Endothelial cell of umbilical vein (primary cell): ENCODE data around the gene CNOT4. TPM values are rescaled to one million over a fixed set of nuclear protein-coding genes. Genes with fewer than 3 reads are reported as not detected.

ENCODE experiments used
- BruUV-seq: library from RNA; stranded (reverse); fragments of 400-500 nt; replicated peaks from 2 replicates; lab custom pipeline; 2021; lab: Mats Ljungman, UMichigan
- CTCF ChIA-PET: fragments of 300-600, 350-600 bp; sonication (Branson Sonifier 250); formaldehyde crosslinking; loops from one replicate; lab custom pipeline; 2021; ENCODE audit warnings: antibody characterized with exemption, inconsistent platforms; lab: Charles Lee
- POLR2A ChIA-PET: fragments of 300-600, 350-600 bp; sonication (Branson Sonifier 250); formaldehyde crosslinking; loops from one replicate; lab custom pipeline; 2021; ENCODE audit warnings: antibody characterized with exemption, inconsistent platforms; lab: Charles Lee
- DNase-seq: peaks from one replicate; pipeline ENCODE4 v3.0.0-alpha.2; 2011; ENCODE audit warnings: low read depth, low spot score
- FAIRE-seq: peaks from 2 replicates; lab custom pipeline; 2011; peaks lifted over from hg19 to GRCh38; lab: Jason Lieb, UNC
- H2AFZ ChIP-seq: 2 replicates; pipeline ENCODE4 v1.6.0; 2012; ENCODE audit warnings: low read depth, low read length, control low read depth, inconsistent platforms
- H3K27ac ChIP-seq: 2 replicates; pipeline ENCODE4 v1.5.1; 2011; ENCODE audit warnings: low read depth, mild to moderate bottlenecking, control low read depth, low read length, moderate library complexity; ENCODE audit not compliant: insufficient read depth
- H3K27me3 ChIP-seq, 2 experiments: 2 replicates each; pipeline versions ENCODE4 v1.6.0 to v1.6.1; 2011; ENCODE audit warnings: low read length in 2 of 2, mixed read lengths in 1 of 2; ENCODE audit not compliant: control insufficient read depth in 2 of 2, insufficient read depth in 2 of 2
- H3K36me3 ChIP-seq, 2 experiments: 2 replicates in 1 of 2; 3 replicates in 1 of 2; pipeline ENCODE4 v1.5.1; 2011; ENCODE audit warnings: low read length in 2 of 2, mild to moderate bottlenecking in 1 of 2, moderate library complexity in 1 of 2; ENCODE audit not compliant: control insufficient read depth in 2 of 2, insufficient read depth in 2 of 2; ENCODE audit errors: extremely low read depth in 1 of 2
- H3K4me1 ChIP-seq: 3 replicates; pipeline ENCODE4 v1.5.1; 2011; ENCODE audit warnings: mild to moderate bottlenecking, low read length; ENCODE audit not compliant: control insufficient read depth, insufficient read depth; ENCODE audit errors: extremely low read depth
- H3K4me2 ChIP-seq: 2 replicates; pipeline ENCODE4 v1.6.1; 2011; ENCODE audit warnings: low read length, control low read depth, mixed read lengths; ENCODE audit not compliant: insufficient read depth
- H3K4me3 ChIP-seq, 3 experiments: fragments of 200-600 bp in 1 of 3; sonication (generic), shearing (Covaris generic) in 1 of 3; replicated peaks in 1 of 3; 2 replicates each; pipeline ENCODE4 v1.5.1; 2011 to 2016; ENCODE audit warnings: control low read depth in 3 of 3, low read length in 3 of 3, mild to moderate bottlenecking in 2 of 3, inconsistent platforms in 1 of 3, low read depth in 1 of 3, moderate library complexity in 1 of 3; ENCODE audit not compliant: insufficient read depth in 1 of 3
- H3K79me2 ChIP-seq: 2 replicates; pipeline ENCODE4 v1.6.0; 2012; ENCODE audit warnings: low read length, inconsistent platforms; ENCODE audit not compliant: control insufficient read depth, insufficient read depth
- H3K9ac ChIP-seq: replicated peaks from 2 replicates; pipeline ENCODE3; 2011; ENCODE audit warnings: low read length, control low read depth; ENCODE audit not compliant: insufficient read depth; ENCODE audit errors: extremely low read depth
- H3K9me1 ChIP-seq: replicated peaks from 3 replicates; pipeline ENCODE4 v1.6.0; 2011; ENCODE audit warnings: mild to moderate bottlenecking, low read length; ENCODE audit not compliant: control insufficient read depth, insufficient read depth; ENCODE audit errors: extremely low read depth
- H3K9me3 ChIP-seq: replicated peaks from 2 replicates; pipeline ENCODE4 v1.5.1; 2012; ENCODE audit warnings: low read length, inconsistent platforms; ENCODE audit not compliant: control insufficient read depth, insufficient read depth
- H4K20me1 ChIP-seq: replicated peaks from 2 replicates; pipeline ENCODE3; 2011; ENCODE audit warnings: mild to moderate bottlenecking, low read length; ENCODE audit not compliant: control insufficient read depth, insufficient read depth; ENCODE audit errors: extremely low read depth
- EZH2 ChIP-seq: IDR thresholded peaks from 2 replicates; pipeline ENCODE4 v1.6.1; 2012; ENCODE audit warnings: borderline replicate concordance, low read depth, mild to moderate bottlenecking, moderate library complexity, low read length, inconsistent platforms; ENCODE audit not compliant: severe bottlenecking
- FOS ChIP-seq: IDR thresholded peaks from 2 replicates; pipeline ENCODE4 v1.6.1; 2011; ENCODE audit warnings: mild to moderate bottlenecking, low read length, moderate library complexity, borderline replicate concordance; ENCODE audit not compliant: insufficient read depth
- GATA2 ChIP-seq: IDR thresholded peaks from 2 replicates; pipeline ENCODE4 v1.7.0; 2011; ENCODE audit warnings: low read depth, mild to moderate bottlenecking, moderate library complexity, mixed read lengths, low read length; ENCODE audit not compliant: insufficient read length, insufficient read depth
- JUN ChIP-seq: IDR thresholded peaks from 2 replicates; pipeline ENCODE4 v1.6.1; 2011; ENCODE audit warnings: borderline replicate concordance, low read depth; ENCODE audit not compliant: insufficient read length, insufficient read depth
- MAX ChIP-seq: IDR thresholded peaks from 2 replicates; pipeline ENCODE4 v1.6.1; 2011; ENCODE audit not compliant: insufficient read depth, insufficient read length
- MYC ChIP-seq: IDR thresholded peaks from one replicate; pipeline ENCODE4 v1.6.1; 2011; ENCODE audit warnings: mild to moderate bottlenecking, low read depth, low read length
- POLR2A ChIP-seq: IDR thresholded peaks from 2 replicates; pipeline ENCODE4 v1.6.1; 2012; ENCODE audit warnings: low read depth, mild to moderate bottlenecking, control low read depth, low read length
- POLR2AphosphoS5 ChIP-seq: IDR thresholded peaks from 2 replicates; pipeline ENCODE4 v1.6.1; 2012; ENCODE audit warnings: low read depth, mild to moderate bottlenecking, control low read depth, low read length, moderate library complexity; ENCODE audit not compliant: insufficient read depth
- dilution Hi-C: fragments of 300-500 bp; cut with MboI; formaldehyde crosslinking; loops from one replicate; pipeline ENCODE4 v1.15.0; 2019; ENCODE audit warnings: low sequenced_read_pairs; ENCODE audit not compliant: extremely low pct_ligation_motif_present
- intact Hi-C: fragments of 100-400 bp; cut with micrococcal nuclease; formaldehyde crosslinking; loops from one replicate; pipeline ENCODE4 v1.10.0; 2022
- polyA plus RNA-seq, 4 experiments: library from polyadenylated mRNA; depleted of rRNA in 3 of 4; stranded (reverse) in 3 of 4; unstranded in 1 of 4; fragments of >200 nt; gene quantifications; 2 replicates each; pipeline versions ENCODE4 v1.2.1 to v1.2.3, GENCODE V29; 2011 to 2012; ENCODE audit warnings: missing spikeins in 1 of 4
- total RNA-seq: library from RNA; stranded (reverse); gene quantifications from 2 replicates; pipeline ENCODE4 v1.2.3, GENCODE V29; 2021
- TF ChIP-seq, protein P1 (sequence below), 2 donors: IDR thresholded peaks; 1 replicate in 1 of 2; 2 replicates in 1 of 2; pipeline ENCODE4 v1.5.1; 2011; ENCODE audit warnings: low read length in 2 of 2, mild to moderate bottlenecking in 2 of 2, moderate library complexity in 2 of 2, control low read depth in 1 of 2, inconsistent platforms in 1 of 2, low read depth in 1 of 2; ENCODE audit not compliant: insufficient read depth in 1 of 2; ENCODE audit errors: extremely low read depth in 1 of 2

The CNOT4 gene
- total and polyA plus RNA-seq, 2 donors (not counting 3 experiments of a cell fraction or from before 2014, with no cell fraction given) = 10.3 to 21.7 TPM

- Histone ChIP-seq H3K36me3 (no peaks in the 10 kb centered on the region), H4K20me1 (peaks cover 2% of the 10 kb centered on the region), H3K9me1 (no peaks in the 10 kb centered on the region), H3K9ac (no peak overlapping the region), H3K9me3 (no peaks in the 10 kb centered on the region), H3K27me3 (no peaks in the 10 kb centered on the region), H3K4me2 (no peak overlapping the region), H3K4me1 (no peaks in the 10 kb centered on the region), H2AFZ (no peak overlapping the region), H3K4me3 (no peak overlapping the region), H3K27ac (no peak overlapping the region), H3K79me2 (peaks cover 41% of the 10 kb centered on the region)
- FAIRE-seq (no peak), DNase-seq (no peak)
- no peak for TF ChIP-seq JUN
- no peak for TF ChIP-seq GATA2
- TF ChIP-seq EZH2 = no peak
- TF ChIP-seq, protein P1, sequence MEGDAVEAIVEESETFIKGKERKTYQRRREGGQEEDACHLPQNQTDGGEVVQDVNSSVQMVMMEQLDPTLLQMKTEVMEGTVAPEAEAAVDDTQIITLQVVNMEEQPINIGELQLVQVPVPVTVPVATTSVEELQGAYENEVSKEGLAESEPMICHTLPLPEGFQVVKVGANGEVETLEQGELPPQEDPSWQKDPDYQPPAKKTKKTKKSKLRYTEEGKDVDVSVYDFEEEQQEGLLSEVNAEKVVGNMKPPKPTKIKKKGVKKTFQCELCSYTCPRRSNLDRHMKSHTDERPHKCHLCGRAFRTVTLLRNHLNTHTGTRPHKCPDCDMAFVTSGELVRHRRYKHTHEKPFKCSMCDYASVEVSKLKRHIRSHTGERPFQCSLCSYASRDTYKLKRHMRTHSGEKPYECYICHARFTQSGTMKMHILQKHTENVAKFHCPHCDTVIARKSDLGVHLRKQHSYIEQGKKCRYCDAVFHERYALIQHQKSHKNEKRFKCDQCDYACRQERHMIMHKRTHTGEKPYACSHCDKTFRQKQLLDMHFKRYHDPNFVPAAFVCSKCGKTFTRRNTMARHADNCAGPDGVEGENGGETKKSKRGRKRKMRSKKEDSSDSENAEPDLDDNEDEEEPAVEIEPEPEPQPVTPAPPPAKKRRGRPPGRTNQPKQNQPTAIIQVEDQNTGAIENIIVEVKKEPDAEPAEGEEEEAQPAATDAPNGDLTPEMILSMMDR (IDR thresholded peaks at IDR 0.05; ENCODE audit: extremely low read depth in 1 of 2, insufficient read depth in 1 of 2, low read depth in 1 of 2, low read length in 2 of 2) = no peak
- no peak for TF ChIP-seq FOS
- TF ChIP-seq MAX = no peak
- no peak for TF ChIP-seq POLR2A
- TF ChIP-seq MYC = no peak
- no peak for TF ChIP-seq POLR2AphosphoS5
- intact Hi-C loops = no loop called here
- BruUV-seq = no TSS peak
- CTCF ChIA-PET = interaction anchor here (1.9 kb wide), 1 partner anchor 9 kb away, joined by 4 read pairs; no protein-coding TSS in a partner anchor
- dilution Hi-C loops = no loop called here
- POLR2A ChIA-PET = no interaction called here
Observed at GRCh38 chr7:135425036-135425435, 84.9 kb downstream of the CNOT4 start.
